AG04449 (cell line): ENCODE measurements around the gene BHLHE41.

Experiments
- CTCF ChIA-PET: fragments of 350-600 bp; formaldehyde crosslinking; extraction: SDS; loops from one replicate; lab custom pipeline; 2021; ENCODE audit warnings: antibody characterized with exemption; lab: Yijun Ruan, JAX
- POLR2A ChIA-PET: fragments of 400-600, 350-600 bp; formaldehyde crosslinking; extraction: SDS; loops from one replicate; lab custom pipeline; 2020; ENCODE audit warnings: antibody characterized with exemption, inconsistent platforms; lab: Yijun Ruan, JAX
- DNase-seq: peaks from one replicate; pipeline ENCODE4 v3.0.0-alpha.2; 2010; ENCODE audit warnings: low read depth, low spot score
- H3K4me3 ChIP-seq: 2 replicates; pipeline ENCODE4 v1.5.1; 2011; ENCODE audit warnings: low read depth, mild to moderate bottlenecking, control low read depth, low read length
- TF ChIP-seq, protein P1 (sequence below): IDR thresholded peaks from one replicate; pipeline ENCODE4 v1.5.1; 2011; ENCODE audit warnings: mild to moderate bottlenecking, moderate library complexity, low read length, control low read depth, inconsistent platforms; ENCODE audit not compliant: insufficient read depth; ENCODE audit errors: missing control alignments

Gene BHLHE41

DNA sequence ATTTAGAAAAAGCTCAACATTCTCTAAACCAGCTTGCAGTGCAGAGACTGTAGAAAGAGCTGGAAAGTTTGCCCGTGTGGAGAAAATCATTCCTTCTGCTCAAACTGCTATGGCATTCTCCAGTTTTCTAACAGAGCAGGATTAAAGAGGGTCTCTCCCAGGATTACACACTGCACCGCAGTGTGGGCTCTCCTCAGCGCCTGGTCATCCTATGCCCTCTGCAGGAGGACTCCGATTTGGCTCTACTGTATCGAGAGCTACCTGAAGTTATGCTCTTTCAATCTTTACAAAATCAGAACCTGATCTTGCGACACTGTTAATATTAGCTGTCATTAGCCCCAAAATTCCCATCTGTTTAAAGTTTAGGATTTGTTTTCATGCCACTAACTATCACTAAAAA lies 33.0 kb downstream of the BHLHE41 start:
- no peak for DNase-seq
- H3K4me3 ChIP-seq, result no peak overlapping the region
- ChIA-PET CTCF (interaction anchor here (1.0 to 1.8 kb wide), 7 partner anchors 11 to 655 kb away, joined by 3 to 8 read pairs (median 4); partner anchors contain the start of gene RASSF8), POLR2A (no interaction called here)
- TF ChIP-seq, protein P1, sequence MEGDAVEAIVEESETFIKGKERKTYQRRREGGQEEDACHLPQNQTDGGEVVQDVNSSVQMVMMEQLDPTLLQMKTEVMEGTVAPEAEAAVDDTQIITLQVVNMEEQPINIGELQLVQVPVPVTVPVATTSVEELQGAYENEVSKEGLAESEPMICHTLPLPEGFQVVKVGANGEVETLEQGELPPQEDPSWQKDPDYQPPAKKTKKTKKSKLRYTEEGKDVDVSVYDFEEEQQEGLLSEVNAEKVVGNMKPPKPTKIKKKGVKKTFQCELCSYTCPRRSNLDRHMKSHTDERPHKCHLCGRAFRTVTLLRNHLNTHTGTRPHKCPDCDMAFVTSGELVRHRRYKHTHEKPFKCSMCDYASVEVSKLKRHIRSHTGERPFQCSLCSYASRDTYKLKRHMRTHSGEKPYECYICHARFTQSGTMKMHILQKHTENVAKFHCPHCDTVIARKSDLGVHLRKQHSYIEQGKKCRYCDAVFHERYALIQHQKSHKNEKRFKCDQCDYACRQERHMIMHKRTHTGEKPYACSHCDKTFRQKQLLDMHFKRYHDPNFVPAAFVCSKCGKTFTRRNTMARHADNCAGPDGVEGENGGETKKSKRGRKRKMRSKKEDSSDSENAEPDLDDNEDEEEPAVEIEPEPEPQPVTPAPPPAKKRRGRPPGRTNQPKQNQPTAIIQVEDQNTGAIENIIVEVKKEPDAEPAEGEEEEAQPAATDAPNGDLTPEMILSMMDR, result no peak

DNA sequence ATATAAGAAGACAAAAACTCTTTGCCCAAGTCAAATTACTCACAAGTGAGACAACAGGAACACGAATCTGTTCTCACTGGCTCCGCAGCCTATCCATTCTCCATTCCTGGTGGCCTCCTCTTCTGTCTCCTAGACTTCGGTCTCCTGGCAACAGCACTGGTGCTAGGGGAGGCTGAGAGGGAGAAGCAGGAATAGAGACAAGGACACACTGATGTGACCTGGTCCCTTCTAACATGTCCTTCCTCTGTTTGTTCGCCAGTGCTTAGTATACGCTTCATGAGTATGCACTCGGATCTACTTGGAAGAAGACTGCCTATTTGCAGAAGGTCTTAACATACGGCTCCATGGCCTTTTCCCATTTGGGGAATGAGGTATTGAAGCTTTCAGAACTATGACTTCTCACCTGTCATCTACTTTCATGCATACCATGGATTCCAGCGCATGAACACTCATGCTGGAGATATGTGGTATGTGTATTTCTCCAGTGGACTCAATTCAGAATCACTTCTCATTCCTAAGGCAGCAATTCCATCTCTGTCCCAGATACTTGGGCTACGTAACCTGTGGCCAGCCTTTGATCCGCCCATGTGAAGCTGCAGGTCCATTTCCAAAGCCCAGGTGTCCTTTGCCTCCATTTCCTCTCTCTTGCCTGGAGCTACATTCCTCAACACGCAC lies 33.9 kb downstream of the BHLHE41 start:
- CTCF ChIA-PET, result interaction anchor here (1.0 to 1.3 kb wide), 3 partner anchors 28 to 611 kb away, joined by 4 read pairs; no protein-coding TSS in a partner anchor
- H3K4me3 ChIP-seq, result no peak overlapping the region
- TF ChIP-seq, protein P1, result no peak
- no peak for DNase-seq
- POLR2A ChIA-PET, result interaction anchor here (1.1 kb wide), 1 partner anchor 58 kb away, joined by 3 read pairs; no protein-coding TSS in a partner anchor

DNA sequence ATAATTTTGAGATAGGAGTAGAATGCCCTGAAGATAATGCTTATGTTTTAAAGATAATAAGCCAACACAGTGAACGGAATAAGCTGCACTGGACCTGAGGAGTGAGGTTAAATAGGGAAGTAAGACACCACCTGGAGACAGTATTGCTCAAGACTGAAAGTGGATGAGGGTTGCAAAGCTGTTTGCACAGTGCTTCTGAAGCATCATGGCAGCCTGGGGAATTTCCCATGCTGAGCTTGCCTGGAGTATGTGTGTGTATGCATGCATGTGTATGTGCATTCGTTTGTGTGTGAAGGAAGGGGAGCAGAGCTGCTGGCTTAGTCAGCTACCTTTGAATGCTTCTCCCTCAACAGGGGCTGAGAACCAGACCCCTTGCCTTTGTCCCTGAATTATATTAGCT lies 35.8 kb downstream of the BHLHE41 start:
- ChIA-PET CTCF (interaction anchor here (1.1 to 1.8 kb wide), 3 partner anchors 9 to 653 kb away, joined by 3 to 4 read pairs (median 3); no protein-coding TSS in a partner anchor), POLR2A (no interaction called here)
- H3K4me3 ChIP-seq, result no peak overlapping the region
- DNase-seq, result no peak
- TF ChIP-seq, protein P1, result no peak

DNA sequence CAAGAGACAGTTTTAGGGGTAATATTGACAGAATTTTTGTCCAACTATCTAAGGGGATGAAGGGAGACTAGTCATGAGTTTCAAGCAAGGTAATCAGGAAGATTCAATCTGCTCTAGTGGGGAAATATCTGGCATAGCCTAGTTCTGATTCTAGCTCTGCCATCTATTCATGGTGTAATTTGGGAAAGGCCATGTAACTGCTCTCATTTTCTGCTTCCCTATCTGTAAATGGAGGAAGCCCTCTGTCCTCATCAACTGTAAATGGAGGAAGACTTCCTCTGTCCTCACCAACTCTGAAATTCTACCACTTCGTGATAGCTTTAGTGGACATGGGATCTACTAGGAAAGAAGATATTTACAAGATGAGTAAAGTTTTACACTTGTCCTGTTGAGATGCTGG lies 37.9 kb downstream of the BHLHE41 start:
- ChIA-PET CTCF (interaction anchor here (1.4 to 1.8 kb wide), 2 partner anchors 10 to 58 kb away, joined by 3 to 11 read pairs; no protein-coding TSS in a partner anchor), POLR2A (no interaction called here)
- H3K4me3 ChIP-seq, result no peak overlapping the region
- TF ChIP-seq, protein P1, result no peak
- DNase-seq, result no peak

- ChIA-PET CTCF (interaction anchor here (0.6 to 1.3 kb wide), 3 partner anchors 16 to 554 kb away, joined by 3 to 5 read pairs (median 3); no protein-coding TSS in a partner anchor), POLR2A (no interaction called here)
- no peak for DNase-seq
- H3K4me3 ChIP-seq, result no peak overlapping the region
- TF ChIP-seq, protein P1, result no peak
Measured at GRCh38 chr12:26080911-26081310, 43.9 kb downstream of the BHLHE41 start.
